ENCODE measurements around the gene QKI.

DNA sequence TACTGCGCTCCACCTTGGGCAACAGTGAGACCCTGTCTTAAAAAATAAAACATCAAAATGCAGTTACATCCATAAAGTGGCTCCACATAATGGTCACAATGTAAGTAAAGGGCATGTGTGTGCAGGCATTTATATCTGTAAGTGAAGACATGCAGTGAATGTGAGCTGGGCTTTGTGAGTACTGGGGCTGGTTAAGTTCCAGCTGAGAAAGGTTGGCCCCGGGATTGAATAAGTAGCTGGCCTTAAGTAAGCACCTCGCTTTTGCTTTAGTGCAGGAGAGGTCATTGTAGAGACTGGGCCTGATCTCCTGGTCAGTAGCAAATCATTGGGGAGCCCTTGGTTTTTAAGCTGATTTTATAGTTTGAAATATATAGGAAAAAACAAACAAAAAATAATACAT, 8.0 kb downstream of the QKI start:
- TF ChIP-seq, protein P1, sequence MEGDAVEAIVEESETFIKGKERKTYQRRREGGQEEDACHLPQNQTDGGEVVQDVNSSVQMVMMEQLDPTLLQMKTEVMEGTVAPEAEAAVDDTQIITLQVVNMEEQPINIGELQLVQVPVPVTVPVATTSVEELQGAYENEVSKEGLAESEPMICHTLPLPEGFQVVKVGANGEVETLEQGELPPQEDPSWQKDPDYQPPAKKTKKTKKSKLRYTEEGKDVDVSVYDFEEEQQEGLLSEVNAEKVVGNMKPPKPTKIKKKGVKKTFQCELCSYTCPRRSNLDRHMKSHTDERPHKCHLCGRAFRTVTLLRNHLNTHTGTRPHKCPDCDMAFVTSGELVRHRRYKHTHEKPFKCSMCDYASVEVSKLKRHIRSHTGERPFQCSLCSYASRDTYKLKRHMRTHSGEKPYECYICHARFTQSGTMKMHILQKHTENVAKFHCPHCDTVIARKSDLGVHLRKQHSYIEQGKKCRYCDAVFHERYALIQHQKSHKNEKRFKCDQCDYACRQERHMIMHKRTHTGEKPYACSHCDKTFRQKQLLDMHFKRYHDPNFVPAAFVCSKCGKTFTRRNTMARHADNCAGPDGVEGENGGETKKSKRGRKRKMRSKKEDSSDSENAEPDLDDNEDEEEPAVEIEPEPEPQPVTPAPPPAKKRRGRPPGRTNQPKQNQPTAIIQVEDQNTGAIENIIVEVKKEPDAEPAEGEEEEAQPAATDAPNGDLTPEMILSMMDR (IDR thresholded peaks at IDR 0.05): no peak
- TF ChIP-seq POLR2A (IDR thresholded peaks at IDR 0.05): no peak

Measured in lower leg skin (tissue), 3 donors.